Glutamatergic neuron (in vitro differentiated cells): ENCODE measurements around the gene DYDC1. TPM values are rescaled to one million over a fixed set of nuclear protein-coding genes. Genes with fewer than 3 reads are reported as not detected.
"Not testable (repeated sequence)": the region's sequence is repeated elsewhere in the genome, so short reads cannot be mapped to it uniquely, and the experiment has no call there.

Source experiments
- DNase-seq: peaks from one replicate; pipeline ENCODE4 v3.0.0; 2022
- H3K27ac Mint-ChIP-seq: one replicate; pipeline ENCODE4 v1.8.0; 2020; ENCODE audit warnings: mild to moderate bottlenecking, mixed read lengths, inconsistent platforms; ENCODE audit not compliant: unreplicated experiment
- H3K27me3 Mint-ChIP-seq: one replicate; pipeline ENCODE4 v1.8.0; 2020; ENCODE audit warnings: mild to moderate bottlenecking, moderate library complexity, mixed read lengths, inconsistent platforms; ENCODE audit not compliant: unreplicated experiment
- H3K36me3 Mint-ChIP-seq: one replicate; pipeline ENCODE4 v1.8.0; 2020; ENCODE audit warnings: mild to moderate bottlenecking, mixed read lengths, inconsistent platforms; ENCODE audit not compliant: unreplicated experiment
- H3K4me1 Mint-ChIP-seq: one replicate; pipeline ENCODE4 v1.8.0; 2020; ENCODE audit warnings: mild to moderate bottlenecking, low read depth, mixed read lengths, inconsistent platforms; ENCODE audit not compliant: unreplicated experiment
- H3K4me3 Mint-ChIP-seq: one replicate; pipeline ENCODE4 v1.8.0; 2020; ENCODE audit warnings: mild to moderate bottlenecking, mixed read lengths, inconsistent platforms; ENCODE audit not compliant: unreplicated experiment
- H3K9me3 Mint-ChIP-seq: one replicate; pipeline ENCODE4 v1.8.0; 2020; ENCODE audit warnings: mild to moderate bottlenecking, moderate library complexity, mixed read lengths, inconsistent platforms; ENCODE audit not compliant: unreplicated experiment
- total RNA-seq: library from RNA; stranded (reverse); fragmentation: NEBNext Ultra II Directional; extraction: Animal tissue kit (Norgen Biotek cat#: 25700); gene quantifications from one replicate; pipeline ENCODE4 v1.2.1, GENCODE V29; 2021; ENCODE audit not compliant: unreplicated experiment
- TF ChIP-seq, protein P1 (sequence below): fragments of 200-600 bp; sonication (generic); IDR thresholded peaks from one replicate; pipeline ENCODE4 v1.5.0; 2021; ENCODE audit not compliant: partially characterized antibody, unreplicated experiment

DYDC1 gene
- total RNA-seq, 1 donor from 2014 or later: not detected

DNA sequence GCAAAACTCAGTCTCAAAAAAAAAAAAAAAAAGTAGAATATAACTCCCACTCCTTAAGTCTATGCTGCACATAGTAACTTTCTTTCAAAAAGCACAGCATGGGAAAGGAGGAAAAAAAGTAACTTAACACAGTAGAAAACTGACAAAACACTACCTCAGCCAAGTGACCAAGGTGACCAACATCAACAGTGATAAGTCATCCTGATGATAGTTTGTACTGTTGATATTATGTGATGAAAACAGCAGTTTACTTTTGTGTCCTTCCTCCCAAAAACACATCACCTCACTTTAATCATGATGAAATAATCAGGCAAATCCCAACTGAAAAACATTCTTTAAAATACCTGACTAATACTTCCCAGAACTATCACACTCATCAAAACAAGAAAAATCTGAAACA is 37.8 kb downstream of the DYDC1 start:
- TF ChIP-seq, protein P1, sequence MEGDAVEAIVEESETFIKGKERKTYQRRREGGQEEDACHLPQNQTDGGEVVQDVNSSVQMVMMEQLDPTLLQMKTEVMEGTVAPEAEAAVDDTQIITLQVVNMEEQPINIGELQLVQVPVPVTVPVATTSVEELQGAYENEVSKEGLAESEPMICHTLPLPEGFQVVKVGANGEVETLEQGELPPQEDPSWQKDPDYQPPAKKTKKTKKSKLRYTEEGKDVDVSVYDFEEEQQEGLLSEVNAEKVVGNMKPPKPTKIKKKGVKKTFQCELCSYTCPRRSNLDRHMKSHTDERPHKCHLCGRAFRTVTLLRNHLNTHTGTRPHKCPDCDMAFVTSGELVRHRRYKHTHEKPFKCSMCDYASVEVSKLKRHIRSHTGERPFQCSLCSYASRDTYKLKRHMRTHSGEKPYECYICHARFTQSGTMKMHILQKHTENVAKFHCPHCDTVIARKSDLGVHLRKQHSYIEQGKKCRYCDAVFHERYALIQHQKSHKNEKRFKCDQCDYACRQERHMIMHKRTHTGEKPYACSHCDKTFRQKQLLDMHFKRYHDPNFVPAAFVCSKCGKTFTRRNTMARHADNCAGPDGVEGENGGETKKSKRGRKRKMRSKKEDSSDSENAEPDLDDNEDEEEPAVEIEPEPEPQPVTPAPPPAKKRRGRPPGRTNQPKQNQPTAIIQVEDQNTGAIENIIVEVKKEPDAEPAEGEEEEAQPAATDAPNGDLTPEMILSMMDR: no peak
- Mint-ChIP-seq H3K27ac (no peak overlapping the region), H3K9me3 (no peaks in the 10 kb centered on the region), H3K36me3 (no peaks in the 10 kb centered on the region), H3K4me3 (no peak overlapping the region), H3K27me3 (no peaks in the 10 kb centered on the region), H3K4me1 (no peaks in the 10 kb centered on the region)
- no peak for DNase-seq

DNA sequence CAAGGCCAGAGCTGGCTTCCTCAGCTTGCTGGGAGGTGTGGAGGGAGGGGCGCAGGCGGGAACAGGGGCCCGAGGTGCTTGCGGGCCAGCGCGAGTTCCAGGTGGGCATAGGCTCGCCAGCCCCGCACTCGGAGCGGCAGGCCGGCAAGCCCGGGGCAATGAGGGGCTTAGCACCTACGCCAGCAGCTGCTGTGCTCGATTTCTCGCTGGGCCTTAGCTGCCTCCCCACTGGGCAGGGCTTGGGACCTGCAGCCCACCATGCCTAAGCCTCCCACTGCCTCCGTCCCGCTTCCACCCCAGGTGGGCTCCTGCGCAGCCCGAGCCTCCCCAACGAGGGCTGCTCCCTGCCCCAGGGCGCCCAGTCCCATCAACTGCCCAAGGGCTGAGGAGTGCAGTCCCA is 41.2 kb downstream of the DYDC1 start:
- Mint-ChIP-seq H3K36me3 (no peaks in the 10 kb centered on the region), H3K4me1 (no peaks in the 10 kb centered on the region), H3K27me3 (no peaks in the 10 kb centered on the region), H3K4me3 (no peak overlapping the region), H3K27ac (no peak overlapping the region), H3K9me3 (no peaks in the 10 kb centered on the region)
- no peak for DNase-seq
- TF ChIP-seq, protein P1: no peak

DNA sequence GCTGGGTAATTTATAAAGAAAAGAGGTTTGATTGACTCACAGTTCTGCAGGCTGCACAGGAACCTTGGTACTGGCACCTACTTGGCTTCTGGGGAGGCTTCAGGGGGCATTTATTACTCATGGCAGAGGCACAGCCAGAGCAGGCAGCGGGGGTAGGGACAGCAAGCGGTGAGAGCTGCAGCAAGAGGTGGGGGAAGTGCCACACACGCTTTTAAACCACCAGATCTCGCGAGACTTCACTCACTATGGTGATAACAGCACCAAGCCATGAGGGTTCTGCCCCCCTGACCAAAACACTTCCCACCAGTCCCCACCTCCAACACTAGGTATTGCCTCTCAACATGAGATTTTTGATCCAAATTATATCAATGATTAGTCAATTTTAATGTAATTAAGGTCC is 43.0 kb downstream of the DYDC1 start:
- no peaks in the 10 kb centered on the region for H3K27me3 Mint-ChIP-seq

DNA sequence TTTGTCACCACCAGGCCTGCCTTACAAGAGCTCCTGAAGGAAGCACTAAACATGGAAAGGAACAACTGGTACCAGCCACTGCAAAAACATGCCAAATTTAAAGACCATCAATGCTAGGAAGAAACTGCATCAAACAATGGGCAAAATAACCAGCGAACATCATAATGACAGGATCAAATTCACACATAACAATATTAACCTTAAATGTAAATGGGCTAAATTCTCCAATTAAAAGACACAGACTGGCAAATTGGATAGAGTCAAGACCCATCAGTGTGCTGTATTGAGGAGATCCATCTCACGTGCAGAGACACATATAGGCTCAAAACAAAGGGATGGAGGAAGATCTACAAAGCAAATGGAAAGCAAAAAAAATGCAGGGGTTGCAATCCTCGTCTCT is 50.6 kb downstream of the DYDC1 start:
- not testable (repeated sequence) for H3K27me3 Mint-ChIP-seq, DNase-seq, H3K27ac Mint-ChIP-seq, H3K9me3 Mint-ChIP-seq, H3K4me1 Mint-ChIP-seq, H3K4me3 Mint-ChIP-seq
- H3K36me3 Mint-ChIP-seq: peaks cover 11% of the 10 kb centered on the region

More for the DNA sequence above, 43.0 kb downstream of the DYDC1 start:
- TF ChIP-seq, protein P1: no peak
- no peak for DNase-seq
- no peaks in the 10 kb centered on the region for H3K9me3 Mint-ChIP-seq
- H3K36me3 Mint-ChIP-seq: no peaks in the 10 kb centered on the region
- H3K4me1 Mint-ChIP-seq: no peaks in the 10 kb centered on the region
- H3K4me3 Mint-ChIP-seq: no peak overlapping the region
- H3K27ac Mint-ChIP-seq: no peak overlapping the region

DNA sequence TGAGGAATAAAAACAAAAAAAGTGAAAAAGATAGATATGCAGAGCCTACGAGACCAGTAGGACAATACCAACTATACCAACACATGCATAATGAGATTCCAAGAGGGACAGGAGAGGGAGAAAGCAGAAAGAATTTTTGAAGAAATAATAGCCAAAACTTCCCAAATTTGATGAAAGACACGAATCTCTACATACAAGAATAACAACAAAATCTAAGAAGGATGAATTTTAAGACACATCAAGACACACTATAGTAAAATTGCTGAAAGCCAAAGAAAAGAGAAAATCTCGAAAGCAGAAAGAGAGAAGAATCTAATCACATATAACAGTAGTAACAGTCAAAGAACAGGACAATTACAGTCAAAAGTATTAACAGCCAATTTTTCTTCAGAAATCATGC is 59.6 kb downstream of the DYDC1 start:
- TF ChIP-seq, protein P1: no peak
- Mint-ChIP-seq H3K27ac (no peak overlapping the region), H3K4me3 (no peak overlapping the region), H3K9me3 (no peaks in the 10 kb centered on the region), H3K4me1 (no peaks in the 10 kb centered on the region), H3K27me3 (no peaks in the 10 kb centered on the region), H3K36me3 (no peaks in the 10 kb centered on the region)
- DNase-seq: no peak
